Panc1 (cell line): Measurements from ENCODE around the gene NOL4L. TPM values are rescaled to one million over a fixed set of nuclear protein-coding genes. Genes with fewer than 3 reads are reported as not detected.

ENCODE experiments used
- ATAC-seq: fragments of 200-7000 bp; cut with Tn5 transposase; 2 replicates; pipeline ENCODE4 v1.9.1; 2020; ENCODE audit warnings: mild to moderate bottlenecking, moderate library complexity
- BruUV-seq: library from RNA; stranded (reverse); fragments of 400-500 nt; replicated peaks from 2 replicates; lab custom pipeline; 2021; lab: Mats Ljungman, UMichigan
- CTCF ChIA-PET: fragments of 300-600 bp; sonication (Branson Sonifier 250); formaldehyde crosslinking; loops from one replicate; lab custom pipeline; 2022; ENCODE audit warnings: antibody characterized with exemption; lab: Charles Lee
- POLR2A ChIA-PET: fragments of 300-600 bp; sonication (Branson Sonifier 250); formaldehyde crosslinking; loops from one replicate; lab custom pipeline; 2022; ENCODE audit warnings: antibody characterized with exemption; lab: Charles Lee
- DNase-seq: peaks from one replicate; pipeline ENCODE4 v3.0.0-alpha.2; 2010; ENCODE audit warnings: low read depth, low spot score
- H3K27ac ChIP-seq: 2 replicates; pipeline ENCODE4 v1.5.1; 2011; ENCODE audit warnings: mild to moderate bottlenecking, low read length, inconsistent platforms
- H3K27me3 ChIP-seq: fragments of 200-500 bp; sonication (Bioruptor generic); 2 replicates; pipeline ENCODE4 v1.6.0; 2014; ENCODE audit warnings: low read length, inconsistent platforms; ENCODE audit not compliant: control insufficient read depth, insufficient read depth
- H3K36me3 ChIP-seq: fragments of 200-500 bp; sonication (Bioruptor generic); 2 replicates; pipeline ENCODE4 v1.5.1; 2014; ENCODE audit warnings: inconsistent platforms, mild to moderate bottlenecking, low read length, moderate library complexity; ENCODE audit not compliant: control insufficient read depth, insufficient read depth
- H3K4me1 ChIP-seq: 2 replicates; pipeline ENCODE4 v1.5.1; 2011; ENCODE audit warnings: inconsistent platforms, mild to moderate bottlenecking, low read length, moderate library complexity; ENCODE audit not compliant: control insufficient read depth, insufficient read depth
- H3K4me3 ChIP-seq, 2 experiments: 2 replicates each; pipeline ENCODE4 v1.5.1; 2011 to 2012; ENCODE audit warnings: low read depth in 2 of 2, low read length in 2 of 2, mild to moderate bottlenecking in 2 of 2, inconsistent platforms in 1 of 2, moderate library complexity in 1 of 2
- H3K9me3 ChIP-seq: fragments of 200-500 bp; sonication (Bioruptor generic); 2 replicates; pipeline ENCODE4 v1.5.1; 2014; ENCODE audit warnings: low read depth, mild to moderate bottlenecking, inconsistent platforms, low read length, moderate library complexity; ENCODE audit not compliant: control insufficient read depth, insufficient read depth
- POLR2AphosphoS5 ChIP-seq: IDR thresholded peaks from 2 replicates; pipeline ENCODE4 v1.6.1; 2012; ENCODE audit warnings: mild to moderate bottlenecking, low read depth, low read length, moderate library complexity
- REST ChIP-seq, 2 experiments: IDR thresholded peaks; 2 replicates each; pipeline ENCODE4 v1.6.1; 2011 to 2012; ENCODE audit warnings: low read depth in 2 of 2, control low read depth in 1 of 2, low read length in 1 of 2, mild to moderate bottlenecking in 1 of 2, moderate library complexity in 1 of 2; ENCODE audit not compliant: insufficient read depth in 1 of 2
- SIN3A ChIP-seq: IDR thresholded peaks from 2 replicates; pipeline ENCODE4 v1.6.1; 2012; ENCODE audit warnings: low read depth, mild to moderate bottlenecking, low read length, moderate library complexity, borderline replicate concordance; ENCODE audit not compliant: insufficient read depth
- TCF7L2 ChIP-seq: IDR thresholded peaks from 2 replicates; pipeline ENCODE4 v1.6.1; 2011; ENCODE audit warnings: mild to moderate bottlenecking, low read depth, low read length, inconsistent platforms
- in situ Hi-C: cut with HindIII; loops from 2 replicates; pipeline ENCODE4 v1.10.0; 2016; ENCODE audit warnings: low sequenced_read_pairs, low pct_unique_long_range_greater_than_20kb
- intact Hi-C: fragments of 100-400 bp; cut with micrococcal nuclease; formaldehyde crosslinking; loops from one replicate; pipeline ENCODE4 v1.10.0; 2022; ENCODE audit not compliant: unreplicated experiment
- total RNA-seq: library from RNA; stranded (reverse); gene quantifications from one replicate; pipeline ENCODE4 v1.2.1, GENCODE V29; 2021; ENCODE audit not compliant: unreplicated experiment
- TF ChIP-seq, protein P1 (sequence below): fragments of 450-650 bp; IDR thresholded peaks from 2 replicates; pipeline ENCODE4 v1.5.1; 2017; ENCODE audit warnings: mild to moderate bottlenecking

Gene NOL4L
- total RNA-seq, 1 experiment from 2014 or later: 21.6 TPM

GRCh38 chr20:32606790-32607189, 21.7 kb upstream of the NOL4L start:
- intact Hi-C loops: no loop called here
- no peak for ATAC-seq
- no peak for DNase-seq
- H3K36me3 ChIP-seq: no peaks in the 10 kb centered on the region
- no peaks in the 10 kb centered on the region for H3K4me1 ChIP-seq
- H3K9me3 ChIP-seq: no peaks in the 10 kb centered on the region
- no TSS peak for BruUV-seq
- H3K27me3 ChIP-seq: no peaks in the 10 kb centered on the region; the same call in 1 of the 2 replicates
- CTCF ChIA-PET: no interaction called here
- TF ChIP-seq SIN3A (no peak), REST (IDR thresholded peaks at IDR 0.05; ENCODE audit: insufficient read depth in 1 of 2, low read depth in 2 of 2, low read length in 1 of 2) (no peak), POLR2AphosphoS5 (no peak), TCF7L2 (no peak)
- TF ChIP-seq, protein P1, sequence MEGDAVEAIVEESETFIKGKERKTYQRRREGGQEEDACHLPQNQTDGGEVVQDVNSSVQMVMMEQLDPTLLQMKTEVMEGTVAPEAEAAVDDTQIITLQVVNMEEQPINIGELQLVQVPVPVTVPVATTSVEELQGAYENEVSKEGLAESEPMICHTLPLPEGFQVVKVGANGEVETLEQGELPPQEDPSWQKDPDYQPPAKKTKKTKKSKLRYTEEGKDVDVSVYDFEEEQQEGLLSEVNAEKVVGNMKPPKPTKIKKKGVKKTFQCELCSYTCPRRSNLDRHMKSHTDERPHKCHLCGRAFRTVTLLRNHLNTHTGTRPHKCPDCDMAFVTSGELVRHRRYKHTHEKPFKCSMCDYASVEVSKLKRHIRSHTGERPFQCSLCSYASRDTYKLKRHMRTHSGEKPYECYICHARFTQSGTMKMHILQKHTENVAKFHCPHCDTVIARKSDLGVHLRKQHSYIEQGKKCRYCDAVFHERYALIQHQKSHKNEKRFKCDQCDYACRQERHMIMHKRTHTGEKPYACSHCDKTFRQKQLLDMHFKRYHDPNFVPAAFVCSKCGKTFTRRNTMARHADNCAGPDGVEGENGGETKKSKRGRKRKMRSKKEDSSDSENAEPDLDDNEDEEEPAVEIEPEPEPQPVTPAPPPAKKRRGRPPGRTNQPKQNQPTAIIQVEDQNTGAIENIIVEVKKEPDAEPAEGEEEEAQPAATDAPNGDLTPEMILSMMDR: no peak
- POLR2A ChIA-PET: no interaction called here
- H3K4me3 ChIP-seq: no peak overlapping the region
- no peak overlapping the region for H3K27ac ChIP-seq
- in situ Hi-C loops: no loop called here

- in situ Hi-C loops (no loop called here), intact Hi-C loops (no loop called here)
- ATAC-seq (no peak), DNase-seq (no peak)
- Histone ChIP-seq H3K4me1 (no peaks in the 10 kb centered on the region), H3K9me3 (no peaks in the 10 kb centered on the region), H3K27ac (no peak overlapping the region), H3K27me3 (no peaks in the 10 kb centered on the region; the same call in 1 of the 2 replicates), H3K4me3 (no peak overlapping the region), H3K36me3 (no peaks in the 10 kb centered on the region)
- CTCF ChIA-PET: no interaction called here
- BruUV-seq: no TSS peak
- POLR2A ChIA-PET: interaction anchor here (0.6 kb wide), 1 partner anchor 17 kb away, joined by 3 read pairs; no protein-coding TSS in a partner anchor
- TF ChIP-seq REST (IDR thresholded peaks at IDR 0.05; ENCODE audit: insufficient read depth in 1 of 2, low read depth in 2 of 2, low read length in 1 of 2) (no peak), TCF7L2 (no peak)
- TF ChIP-seq, protein P1: no peak
Measured at GRCh38 chr20:32606107-32606506, 21.0 kb upstream of the NOL4L start.
